NCI-H1436 treated with DMSO at 0.1 percent for 48 hours (cell line): ENCODE results near the gene C19orf47.

ENCODE experiments used
- DNase-seq: peaks from one replicate; lab custom pipeline; 2025; lab: John Stamatoyannopoulos, UW

The C19orf47 gene

DNA sequence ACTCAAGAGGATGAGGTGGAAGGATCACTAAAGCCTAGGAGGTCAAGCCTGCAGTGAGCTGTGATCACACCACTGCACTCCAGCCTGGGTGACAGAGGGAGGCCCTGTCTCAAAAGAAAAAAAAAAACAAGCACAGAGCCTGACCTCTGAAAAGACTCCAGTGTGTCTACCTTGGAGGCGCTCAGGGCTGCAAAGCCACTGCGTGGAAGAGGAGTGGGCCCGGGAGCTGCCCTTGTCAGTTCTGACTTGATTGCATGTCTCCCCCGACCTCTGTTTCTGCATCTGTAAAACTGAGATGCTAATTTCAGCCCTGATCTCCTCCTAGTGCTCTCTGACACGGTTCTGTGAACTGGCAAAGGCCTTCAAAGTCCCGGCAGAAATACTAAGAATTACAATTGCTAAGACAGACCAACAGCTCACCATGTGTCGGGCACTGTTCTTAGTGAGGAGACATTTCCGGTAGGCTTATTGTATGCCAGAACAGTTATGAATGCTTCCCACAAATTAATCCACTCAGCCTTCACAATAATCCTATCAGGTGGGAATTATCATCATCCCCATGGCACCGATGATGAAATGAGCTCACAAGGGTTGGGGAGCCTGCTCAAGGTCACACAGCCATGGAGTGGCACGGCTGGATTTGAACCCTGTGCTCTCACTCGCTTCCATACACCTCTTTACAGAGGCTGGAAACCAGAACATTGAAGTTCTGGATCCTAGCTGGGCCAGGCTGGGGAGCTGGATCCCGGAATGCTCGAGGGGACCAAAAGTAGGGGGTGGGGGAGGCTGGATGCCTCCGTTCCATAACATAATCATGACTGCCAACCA, 66.6 kb downstream of the C19orf47 start:
- DNase-seq = no peak

DNA sequence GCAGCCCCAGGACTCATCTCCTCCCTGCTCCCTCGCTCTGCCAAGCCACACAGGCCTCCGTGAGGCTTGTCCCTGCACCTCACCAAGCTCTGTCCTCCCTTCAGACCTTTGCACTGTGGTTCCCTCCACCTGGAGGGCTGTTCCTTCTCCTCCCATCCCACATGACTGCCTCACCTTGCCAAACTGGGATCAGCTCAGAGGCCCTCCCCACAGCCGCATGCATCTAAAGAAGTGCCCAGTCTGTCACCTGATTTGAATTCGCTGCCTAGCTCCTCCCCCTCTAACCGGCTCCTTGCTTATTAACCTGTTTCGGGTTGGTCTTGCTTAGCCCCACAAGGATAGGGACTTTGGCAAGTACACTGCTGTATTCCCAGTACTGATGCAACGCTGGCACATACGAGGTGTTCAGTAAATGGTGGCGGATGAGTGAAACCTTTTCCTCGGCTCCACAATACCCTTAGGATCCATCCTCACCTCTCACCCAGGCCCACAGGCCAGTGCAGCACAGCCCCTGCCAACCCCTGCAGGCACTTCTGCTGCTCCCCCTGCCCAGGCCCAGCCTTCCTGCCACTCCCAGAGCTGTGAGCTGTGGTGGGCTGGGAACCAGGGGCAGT, 67.5 kb downstream of the C19orf47 start:
- DNase-seq = no peak

DNA sequence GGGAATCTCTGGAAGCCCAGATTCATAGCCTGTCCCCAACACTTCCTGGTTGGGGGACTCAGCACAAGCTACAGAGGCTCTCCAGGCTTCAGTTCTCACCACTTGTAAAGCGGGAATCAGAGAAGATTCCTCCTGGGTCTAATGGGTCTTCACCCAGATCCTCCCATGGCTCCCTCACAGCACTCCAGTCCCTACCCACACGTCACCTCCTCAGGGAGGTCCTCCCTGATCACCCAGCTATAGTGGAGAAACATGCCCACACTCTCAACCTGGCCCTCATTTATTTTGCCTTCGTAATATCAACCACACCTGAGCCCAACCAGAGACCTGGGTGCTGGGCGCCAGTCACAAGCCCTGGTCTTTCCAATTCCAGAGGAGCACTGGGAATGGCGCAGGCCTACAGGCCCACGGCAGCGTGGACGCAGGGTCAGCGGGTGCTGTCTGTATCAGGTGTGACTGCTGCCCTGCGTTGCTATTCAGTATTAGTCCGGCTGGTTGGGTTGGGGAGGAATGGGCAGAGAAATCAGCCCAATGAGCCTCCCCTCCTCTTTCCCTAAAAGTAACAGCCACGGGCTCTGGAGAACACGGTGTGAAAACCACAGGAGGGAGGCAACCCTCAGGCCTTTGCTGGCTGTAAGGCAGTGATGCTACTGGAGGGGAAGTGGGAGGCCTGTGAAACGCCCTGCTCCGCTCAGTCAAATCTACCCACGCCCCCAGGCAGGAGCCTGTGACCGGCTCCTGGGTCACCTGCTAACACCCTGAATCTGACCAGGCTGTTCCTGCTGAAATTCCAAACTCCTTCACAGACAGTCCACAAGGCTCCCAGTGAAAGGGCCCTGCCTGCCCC, 68.2 kb downstream of the C19orf47 start:
- no peak for DNase-seq

DNA sequence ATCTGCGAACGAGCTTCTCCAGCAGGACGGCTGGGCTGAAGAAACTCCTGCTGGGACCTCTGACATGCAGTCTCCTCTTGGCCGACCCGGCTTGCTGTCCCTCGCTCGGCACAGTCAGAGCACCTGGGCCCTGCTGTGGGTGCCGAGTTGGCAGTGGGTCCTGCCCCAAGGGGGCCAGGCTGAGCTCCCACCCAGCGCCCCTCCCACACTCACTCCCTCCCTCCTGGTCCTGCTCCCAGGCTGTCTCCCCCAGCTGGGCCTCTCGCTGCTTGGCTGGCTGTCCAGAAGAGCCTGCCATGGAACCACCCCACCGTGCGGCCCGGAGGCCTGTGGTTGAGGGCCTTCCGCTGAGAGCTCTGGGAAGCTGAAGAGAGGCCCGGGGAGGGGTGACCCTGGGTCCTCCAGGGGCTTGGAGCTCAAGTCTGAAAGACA, 69.1 kb downstream of the C19orf47 start:
- DNase-seq = no peak

DNA sequence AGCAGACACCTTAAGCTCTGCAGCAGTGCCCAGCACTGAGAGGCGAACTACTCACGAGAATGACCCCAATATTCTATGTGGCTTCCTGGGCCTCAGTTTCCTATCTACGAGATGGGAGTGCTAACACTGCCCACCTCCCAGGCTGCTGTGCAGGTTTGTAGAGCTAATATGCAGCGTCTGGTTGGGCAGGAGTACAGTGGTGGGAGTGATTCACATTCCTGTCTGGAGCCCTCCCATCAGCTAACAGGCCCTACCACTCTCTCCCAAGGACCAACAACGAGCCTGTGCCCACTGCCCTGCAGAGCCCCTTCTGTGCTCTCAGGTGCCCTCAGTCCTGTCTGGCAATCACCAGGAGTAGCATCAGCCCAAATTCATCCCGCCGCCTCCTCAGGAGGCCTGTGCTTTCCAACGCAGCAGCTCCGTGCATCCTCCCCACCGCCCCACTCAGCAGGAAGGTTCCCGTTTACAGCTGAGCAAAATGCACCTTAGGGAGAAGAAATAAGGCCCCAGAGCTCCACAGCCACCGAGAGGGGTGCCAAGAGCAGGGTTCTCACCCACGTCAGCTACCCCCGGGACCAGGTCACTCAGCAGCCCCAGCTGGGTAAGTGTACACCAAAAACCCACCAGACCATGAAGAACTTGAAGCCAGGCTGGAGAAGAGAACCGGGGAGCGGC, 69.7 kb downstream of the C19orf47 start:
- DNase-seq = no peak

DNA sequence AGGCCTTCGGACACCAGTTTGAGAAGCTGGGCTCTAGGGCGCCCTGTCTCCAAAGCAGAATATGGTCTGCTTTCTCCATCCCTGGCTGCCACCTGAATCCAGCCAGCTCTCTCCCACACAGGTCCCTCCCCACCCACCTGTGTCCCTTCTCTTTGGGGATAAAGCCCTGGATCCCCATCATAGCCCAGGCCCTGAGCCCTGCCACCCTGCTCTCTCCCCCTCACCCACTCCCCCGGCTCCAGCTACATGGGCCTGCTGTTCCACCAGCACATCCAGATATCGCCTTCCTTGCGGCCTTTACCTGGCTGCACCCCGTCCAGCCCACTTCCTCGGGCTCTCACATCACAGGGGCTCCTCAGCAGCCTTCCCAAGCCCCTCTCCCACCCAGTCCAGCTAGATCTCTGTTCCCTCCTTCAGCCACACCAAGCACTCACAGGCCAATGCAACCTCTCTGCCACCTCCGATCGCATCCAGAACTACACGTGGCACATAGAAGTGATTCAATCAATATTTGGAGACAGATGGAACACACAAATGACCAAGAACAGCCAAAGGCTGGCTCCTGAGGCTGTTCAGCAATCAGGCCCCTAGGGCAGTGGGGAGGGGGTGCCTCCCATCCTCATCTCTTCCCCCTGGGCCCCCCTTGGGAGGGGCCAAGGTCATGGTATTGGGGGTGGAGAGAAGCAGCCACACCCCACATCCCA, 70.7 kb downstream of the C19orf47 start:
- no peak for DNase-seq

DNA sequence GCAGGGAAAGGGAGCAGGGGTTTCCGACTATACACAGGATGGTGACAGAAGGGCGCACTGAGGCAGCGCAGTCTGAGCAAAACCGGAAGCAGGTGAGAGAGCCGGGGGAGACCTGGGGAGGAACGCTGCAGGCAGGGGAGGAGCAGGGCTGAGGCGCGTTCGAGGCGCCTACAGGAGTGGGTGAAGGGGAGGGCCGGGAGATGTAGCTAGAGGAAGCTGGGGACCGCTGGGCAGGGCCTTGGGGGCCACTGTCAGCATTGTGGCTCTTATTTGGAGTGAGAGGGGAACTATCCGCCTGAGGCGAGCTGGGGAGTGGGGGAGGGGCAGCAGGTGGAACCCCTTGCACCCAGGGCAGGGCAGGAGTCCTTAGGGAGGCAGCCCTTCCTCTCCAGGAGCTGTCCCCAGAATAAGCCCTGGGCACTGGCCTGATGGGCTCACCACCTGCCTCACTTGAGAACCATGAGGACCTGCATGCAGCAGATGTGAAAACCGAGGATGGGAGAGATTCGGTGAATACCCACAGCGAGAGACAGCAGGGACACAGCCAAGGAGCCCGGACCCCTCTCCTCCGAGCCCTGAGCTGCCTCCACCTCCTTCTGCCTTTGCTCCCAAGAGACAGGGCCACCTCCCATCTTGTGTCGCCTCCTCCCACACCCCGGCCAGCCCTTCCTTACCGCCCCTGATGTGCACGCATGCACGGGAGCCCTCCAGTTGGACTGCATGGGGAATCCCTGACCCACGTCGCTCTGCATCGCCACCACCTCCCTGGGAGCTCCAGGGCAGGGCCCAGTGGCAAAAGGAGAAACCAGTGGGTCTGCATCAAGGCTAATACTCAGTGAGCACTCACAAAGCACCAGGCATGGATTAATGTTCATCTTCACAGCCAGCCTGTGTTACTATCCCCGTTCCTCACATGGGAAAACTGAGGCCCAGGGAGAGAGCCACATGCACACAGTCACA, 73.3 kb downstream of the C19orf47 start:
- no peak for DNase-seq

DNA sequence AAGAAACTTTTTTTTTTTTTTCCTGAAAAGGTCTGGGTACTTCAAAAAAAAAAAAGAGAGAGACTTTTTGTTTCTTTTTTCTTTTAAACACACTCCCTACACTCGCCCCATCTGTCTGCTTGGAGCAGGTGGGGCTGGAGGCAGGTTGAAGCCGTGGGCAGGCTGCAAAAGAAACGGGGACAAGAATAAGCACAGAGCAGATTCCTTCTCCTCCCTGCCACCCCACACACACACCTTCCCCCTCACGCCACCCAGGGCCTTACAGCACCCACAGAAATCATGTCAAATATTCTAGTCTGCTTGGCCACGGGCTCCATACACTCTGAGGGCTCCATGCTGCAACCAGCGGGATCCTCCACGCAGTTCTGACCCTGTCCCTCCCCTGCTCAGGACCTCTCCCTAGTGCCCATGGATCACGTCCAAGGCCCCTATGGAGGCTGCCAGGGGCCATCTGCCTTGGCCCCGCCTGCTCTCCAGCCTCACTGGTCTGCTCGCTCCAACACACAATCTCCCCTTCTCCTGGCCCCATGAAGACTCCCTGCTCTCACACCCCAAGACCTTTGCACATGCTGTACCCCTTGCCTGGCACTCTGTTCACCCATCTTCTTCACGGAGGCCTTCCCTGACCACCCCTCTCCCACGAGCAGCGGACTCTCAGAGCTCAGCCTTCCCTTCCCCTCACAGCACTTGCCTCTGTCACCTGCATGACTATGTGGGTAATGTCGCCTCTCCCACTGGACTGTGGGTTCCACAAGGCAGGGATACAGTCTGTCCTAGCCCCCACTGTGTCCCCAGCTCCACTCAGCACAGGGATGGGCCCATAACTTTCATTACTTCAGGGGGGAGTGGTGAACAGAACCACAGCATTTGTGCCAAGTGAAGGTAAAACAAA, 74.5 kb downstream of the C19orf47 start:
- no peak for DNase-seq

DNA sequence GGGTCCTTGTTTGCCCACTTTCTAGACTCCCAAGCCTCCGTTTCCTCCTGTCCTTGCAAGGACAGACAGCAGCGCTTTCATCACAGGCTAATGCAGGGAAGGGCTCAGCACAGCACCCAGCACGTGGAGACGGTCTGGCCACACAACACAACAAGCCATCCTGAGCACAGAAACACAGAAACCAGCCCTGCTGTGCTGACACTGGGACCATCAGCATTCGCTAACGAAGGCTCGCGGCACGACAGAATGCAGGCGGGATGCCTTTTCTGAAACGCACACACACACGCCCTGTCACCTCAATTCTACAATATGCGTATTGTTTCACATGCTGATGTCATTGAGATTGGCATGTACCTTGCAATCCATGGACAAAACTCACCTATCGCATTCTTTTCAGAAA, 75.9 kb downstream of the C19orf47 start:
- DNase-seq = no peak

DNA sequence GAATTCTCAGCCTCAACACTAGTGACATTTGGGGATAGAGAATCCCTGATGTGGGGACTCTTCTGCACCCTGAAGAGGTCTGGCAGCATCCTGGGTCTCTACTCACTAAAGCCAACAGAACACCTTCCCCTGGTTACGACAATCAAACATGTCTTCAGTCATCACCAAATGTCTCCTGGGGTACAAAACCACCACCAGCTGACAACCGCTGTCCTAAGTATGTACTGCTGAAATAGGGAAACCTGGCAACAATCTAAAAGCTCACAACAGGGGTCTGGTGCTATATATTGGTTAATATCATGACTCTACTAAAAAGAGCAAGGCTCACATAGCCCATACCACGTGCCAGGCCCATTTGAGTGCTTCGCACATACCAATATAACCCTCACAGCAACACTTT, 76.5 kb downstream of the C19orf47 start:
- no peak for DNase-seq

DNA sequence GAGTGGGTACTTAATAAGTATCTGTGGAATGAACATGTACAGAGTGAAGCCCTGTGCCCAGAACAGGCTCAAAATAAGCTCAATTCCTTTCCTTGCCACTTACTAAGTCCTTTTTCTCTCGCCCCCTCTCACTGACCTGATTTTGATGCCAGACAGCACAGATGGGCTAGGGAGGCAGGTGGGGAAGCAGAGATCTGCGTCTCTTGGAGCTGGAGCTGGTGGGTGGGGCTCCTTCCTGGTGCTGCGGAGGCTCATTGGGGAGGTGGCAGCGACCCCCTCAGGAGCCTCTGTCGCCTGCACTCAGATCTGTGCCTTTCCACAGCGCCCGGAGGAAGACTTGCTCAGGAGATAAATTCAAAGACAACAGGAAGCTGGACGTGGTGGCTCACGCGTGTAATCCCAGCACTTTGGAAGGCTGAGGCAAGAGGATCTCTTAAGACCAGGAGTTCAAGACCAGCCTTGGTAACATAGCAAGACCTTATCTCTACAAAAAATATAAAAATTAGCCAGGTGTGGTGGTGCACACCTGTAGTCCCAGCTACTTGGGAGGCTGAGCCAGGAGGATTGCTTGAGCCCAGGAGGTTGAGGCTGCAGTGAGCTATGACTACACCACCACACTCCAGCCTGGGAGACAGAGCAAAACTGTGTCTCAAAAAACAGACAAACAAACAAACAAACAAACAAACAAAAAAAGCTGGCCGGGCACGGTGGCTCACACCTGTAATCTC, 77.7 kb downstream of the C19orf47 start:
- no peak for DNase-seq
